Measurements from ENCODE around the gene ETV6.
A peak's percentile ranks its signal among the peaks of the same experiment; 100 is the strongest.

The ETV6 gene

DNA sequence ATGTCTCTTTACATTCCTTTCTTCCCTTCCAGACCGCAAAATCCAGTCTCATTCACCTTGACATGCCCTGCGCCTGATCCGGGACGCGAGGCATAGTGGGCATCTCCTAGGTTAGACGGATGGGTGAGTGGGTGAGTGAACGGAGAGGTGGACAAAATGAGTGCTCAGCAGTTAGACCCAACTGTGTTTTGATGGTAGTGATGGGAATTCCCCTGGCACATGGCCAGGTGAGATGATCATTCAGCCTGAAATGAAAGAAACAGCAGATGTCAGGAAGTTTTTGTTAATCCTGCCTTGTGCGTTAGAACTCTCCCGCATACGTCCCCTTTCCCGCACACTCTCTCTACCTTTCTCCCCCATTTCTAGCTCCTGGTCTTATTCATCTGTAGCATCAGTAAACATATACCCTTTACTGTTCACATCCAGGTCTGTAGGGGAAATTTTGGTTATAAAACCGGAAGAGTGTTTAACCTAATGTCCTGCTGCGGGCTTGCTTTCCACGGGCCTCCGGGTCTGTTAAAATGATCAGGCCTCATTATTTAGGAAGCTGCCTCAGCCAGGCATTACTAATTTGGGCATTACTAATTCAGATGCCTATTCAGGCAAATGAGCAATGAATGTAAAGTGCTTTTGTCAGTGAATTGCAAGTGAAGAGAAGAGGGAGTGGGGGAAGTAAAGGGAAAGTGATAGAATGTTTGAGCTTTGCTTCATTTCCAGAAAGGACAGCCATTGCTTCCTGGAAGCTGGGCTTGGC, 172.8 kb downstream of the ETV6 start:
- Histone ChIP-seq H3K4me3 (ENCODE audit: low read length) (no peak overlapping the region), H3K27me3 (ENCODE audit: control insufficient read depth, insufficient read depth, low read length) (no peaks in the 10 kb centered on the region), H3K36me3 (ENCODE audit: control insufficient read depth, low read depth, low read length) (no peaks in the 10 kb centered on the region), H3K9ac (ENCODE audit: low read length) (no peak overlapping the region), H3K4me1 (ENCODE audit: control insufficient read depth, low read depth, low read length) (peaks cover 35% of the 10 kb centered on the region), H3K9me3 (ENCODE audit: control insufficient read depth, low read depth, low read length) (no peaks in the 10 kb centered on the region), H3K27ac (ENCODE audit: low read length) (no peak overlapping the region)

GRCh38 chr12:11823043-11823442, 173.6 kb downstream of the ETV6 start:
- Histone ChIP-seq H3K36me3 (ENCODE audit: control insufficient read depth, low read depth, low read length) (no peaks in the 10 kb centered on the region), H3K27me3 (ENCODE audit: control insufficient read depth, insufficient read depth, low read length) (no peaks in the 10 kb centered on the region), H3K4me3 (ENCODE audit: low read length) (no peak overlapping the region), H3K4me1 (ENCODE audit: control insufficient read depth, low read depth, low read length) (peaks cover 43% of the 10 kb centered on the region), H3K27ac (ENCODE audit: low read length) (no peak overlapping the region), H3K9ac (ENCODE audit: low read length) (no peak overlapping the region), H3K9me3 (ENCODE audit: control insufficient read depth, low read depth, low read length) (no peaks in the 10 kb centered on the region)

- Histone ChIP-seq H3K27me3 (ENCODE audit: control insufficient read depth, insufficient read depth, low read length) (no peaks in the 10 kb centered on the region), H3K9me3 (ENCODE audit: control insufficient read depth, low read depth, low read length) (no peaks in the 10 kb centered on the region), H3K27ac (ENCODE audit: low read length) (no peak overlapping the region), H3K4me3 (ENCODE audit: low read length) (no peak overlapping the region), H3K9ac (ENCODE audit: low read length) (no peak overlapping the region), H3K4me1 (ENCODE audit: control insufficient read depth, low read depth, low read length) (peaks cover 49% of the 10 kb centered on the region), H3K36me3 (ENCODE audit: control insufficient read depth, low read depth, low read length) (no peaks in the 10 kb centered on the region)
These were observed 174.1 kb downstream of the ETV6 start for GRCh38 chr12:11823593-11823992.

DNA sequence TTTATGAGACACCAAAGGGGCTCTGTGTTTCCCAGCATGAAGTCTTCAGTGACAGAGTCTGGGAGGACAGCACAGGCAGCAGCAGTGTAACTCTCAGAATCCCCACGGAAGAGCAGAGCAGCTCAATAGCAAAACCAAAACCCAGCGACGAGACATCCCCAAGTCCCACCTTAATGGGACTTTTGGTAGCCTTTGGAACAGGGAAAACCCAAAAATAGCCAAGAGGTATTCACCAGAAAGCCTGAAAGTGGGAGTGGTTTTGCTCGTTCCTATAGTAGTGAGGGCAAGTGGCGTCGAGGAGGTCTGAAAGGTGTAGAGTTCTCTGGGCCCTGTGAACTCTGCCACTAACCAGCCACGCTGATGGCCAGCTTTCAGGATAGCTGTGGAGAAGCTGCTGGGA, 174.6 kb downstream of the ETV6 start:
- H3K9ac ChIP-seq (ENCODE audit: low read length): no peak overlapping the region
- H3K9me3 ChIP-seq (ENCODE audit: control insufficient read depth, low read depth, low read length): no peaks in the 10 kb centered on the region
- peaks cover 54% of the 10 kb centered on the region for H3K4me1 ChIP-seq (ENCODE audit: control insufficient read depth, low read depth, low read length)
- H3K4me3 ChIP-seq (ENCODE audit: low read length): no peak overlapping the region
- H3K36me3 ChIP-seq (ENCODE audit: control insufficient read depth, low read depth, low read length): no peaks in the 10 kb centered on the region
- H3K27ac ChIP-seq (ENCODE audit: low read length): no peak overlapping the region
- H3K27me3 ChIP-seq (ENCODE audit: control insufficient read depth, insufficient read depth, low read length): no peaks in the 10 kb centered on the region

DNA sequence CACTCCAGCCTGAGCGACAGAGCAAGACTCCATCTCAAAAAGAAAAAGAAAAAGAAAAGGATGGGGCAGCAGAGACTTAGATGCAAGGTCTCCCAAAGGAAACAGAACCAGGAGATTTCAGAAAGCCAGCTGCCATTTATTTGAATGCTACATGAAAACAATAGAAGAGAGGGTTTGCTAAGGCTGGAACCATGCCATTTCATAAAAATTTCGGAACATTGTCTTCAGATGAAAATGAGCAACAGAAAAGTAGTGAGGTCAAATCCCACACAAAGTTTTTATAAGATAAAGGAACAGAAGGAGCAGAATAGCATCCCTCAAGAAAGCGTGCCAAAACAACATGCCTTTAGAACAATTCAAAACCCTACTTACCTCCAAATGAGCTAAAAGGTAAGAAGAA, 175.3 kb downstream of the ETV6 start:
- Histone ChIP-seq H3K36me3 (ENCODE audit: control insufficient read depth, low read depth, low read length) (no peaks in the 10 kb centered on the region), H3K27ac (ENCODE audit: low read length) (no peak overlapping the region), H3K9me3 (ENCODE audit: control insufficient read depth, low read depth, low read length) (no peaks in the 10 kb centered on the region), H3K9ac (ENCODE audit: low read length) (no peak overlapping the region), H3K27me3 (ENCODE audit: control insufficient read depth, insufficient read depth, low read length) (no peaks in the 10 kb centered on the region), H3K4me3 (ENCODE audit: low read length) (no peak overlapping the region), H3K4me1 (ENCODE audit: control insufficient read depth, low read depth, low read length) (peaks cover 55% of the 10 kb centered on the region)

- H3K27ac ChIP-seq (ENCODE audit: low read length): no peak overlapping the region
- H3K27me3 ChIP-seq (ENCODE audit: control insufficient read depth, insufficient read depth, low read length): no peaks in the 10 kb centered on the region
- H3K36me3 ChIP-seq (ENCODE audit: control insufficient read depth, low read depth, low read length): no peaks in the 10 kb centered on the region
- no peak overlapping the region for H3K4me3 ChIP-seq (ENCODE audit: low read length)
- H3K9ac ChIP-seq (ENCODE audit: low read length): no peak overlapping the region
- no peaks in the 10 kb centered on the region for H3K9me3 ChIP-seq (ENCODE audit: control insufficient read depth, low read depth, low read length)
- peaks cover 55% of the 10 kb centered on the region for H3K4me1 ChIP-seq (ENCODE audit: control insufficient read depth, low read depth, low read length)
These were observed 175.8 kb downstream of the ETV6 start for GRCh38 chr12:11825278-11825677.

- no peaks in the 10 kb centered on the region for H3K27me3 ChIP-seq (ENCODE audit: control insufficient read depth, insufficient read depth, low read length)
- no peaks in the 10 kb centered on the region for H3K9me3 ChIP-seq (ENCODE audit: control insufficient read depth, low read depth, low read length)
- peaks cover 55% of the 10 kb centered on the region for H3K4me1 ChIP-seq (ENCODE audit: control insufficient read depth, low read depth, low read length)
- no peaks in the 10 kb centered on the region for H3K36me3 ChIP-seq (ENCODE audit: control insufficient read depth, low read depth, low read length)
- H3K27ac ChIP-seq (ENCODE audit: low read length): no peak overlapping the region
- H3K9ac ChIP-seq (ENCODE audit: low read length): no peak overlapping the region
- peak overlapping the region; percentile 43 for H3K4me3 ChIP-seq (ENCODE audit: low read length)
These were observed 177.1 kb downstream of the ETV6 start for GRCh38 chr12:11826574-11826973.

- Histone ChIP-seq H3K4me1 (ENCODE audit: control insufficient read depth, low read depth, low read length) (peaks cover 49% of the 10 kb centered on the region), H3K9ac (ENCODE audit: low read length) (peak overlapping the region; percentile 46), H3K9me3 (ENCODE audit: control insufficient read depth, low read depth, low read length) (no peaks in the 10 kb centered on the region), H3K36me3 (ENCODE audit: control insufficient read depth, low read depth, low read length) (no peaks in the 10 kb centered on the region), H3K4me3 (ENCODE audit: low read length) (peak overlapping the region; percentile 43), H3K27me3 (ENCODE audit: control insufficient read depth, insufficient read depth, low read length) (no peaks in the 10 kb centered on the region), H3K27ac (ENCODE audit: low read length) (peak overlapping the region; percentile 73)
These were observed 177.9 kb downstream of the ETV6 start for GRCh38 chr12:11827091-11828061.

DNA sequence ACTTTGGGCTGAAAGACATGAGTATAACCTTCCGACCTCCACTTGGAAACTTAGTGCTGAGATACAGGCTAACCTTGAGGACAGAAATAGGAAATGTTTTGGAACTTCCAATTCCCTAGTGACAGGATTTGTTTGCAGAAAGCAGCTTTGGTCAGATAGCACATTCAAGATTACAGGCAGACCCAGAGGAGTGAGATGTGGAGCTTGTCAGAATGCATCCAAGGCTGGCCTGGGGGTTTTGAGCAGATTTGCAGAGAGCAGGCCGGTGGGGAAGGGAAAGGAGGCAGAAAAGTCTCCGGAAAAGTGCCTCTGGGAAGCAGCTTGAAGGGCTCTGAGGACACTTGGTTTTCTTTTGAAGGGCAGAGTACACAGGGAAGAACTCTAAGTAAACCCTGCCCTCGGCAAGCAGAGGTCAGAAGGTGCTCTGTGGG, 180.3 kb downstream of the ETV6 start:
- Histone ChIP-seq H3K4me1 (ENCODE audit: control insufficient read depth, low read depth, low read length) (peaks cover 42% of the 10 kb centered on the region), H3K9me3 (ENCODE audit: control insufficient read depth, low read depth, low read length) (no peaks in the 10 kb centered on the region), H3K27me3 (ENCODE audit: control insufficient read depth, insufficient read depth, low read length) (no peaks in the 10 kb centered on the region), H3K9ac (ENCODE audit: low read length) (no peak overlapping the region), H3K4me3 (ENCODE audit: low read length) (no peak overlapping the region), H3K27ac (ENCODE audit: low read length) (no peak overlapping the region), H3K36me3 (ENCODE audit: control insufficient read depth, low read depth, low read length) (no peaks in the 10 kb centered on the region)

DNA sequence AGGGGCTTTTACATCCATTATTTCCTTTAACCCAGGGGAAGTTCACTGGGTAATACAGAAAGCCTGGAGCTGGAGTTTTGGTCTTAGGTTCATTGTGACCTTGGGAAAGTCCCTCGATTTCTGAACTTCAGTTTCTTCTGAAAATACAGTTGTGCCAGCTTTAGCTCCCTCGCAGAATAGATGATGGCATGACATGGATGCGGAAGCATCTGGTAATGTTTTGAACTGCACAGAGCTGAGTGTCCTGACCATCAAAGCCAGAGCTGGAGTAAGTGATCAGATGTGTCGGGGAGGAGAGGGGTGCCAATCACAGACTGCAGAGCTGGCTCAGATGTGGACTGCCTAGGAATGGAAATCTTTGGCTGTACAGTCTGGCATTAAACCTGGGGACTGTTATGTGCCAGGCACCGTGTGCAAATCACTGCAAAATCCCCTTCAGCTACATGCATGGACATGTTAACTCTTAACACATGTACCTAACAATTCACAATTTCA, 180.9 kb downstream of the ETV6 start:
- Histone ChIP-seq H3K9ac (ENCODE audit: low read length) (no peak overlapping the region), H3K36me3 (ENCODE audit: control insufficient read depth, low read depth, low read length) (no peaks in the 10 kb centered on the region), H3K27ac (ENCODE audit: low read length) (no peak overlapping the region), H3K9me3 (ENCODE audit: control insufficient read depth, low read depth, low read length) (no peaks in the 10 kb centered on the region), H3K27me3 (ENCODE audit: control insufficient read depth, insufficient read depth, low read length) (no peaks in the 10 kb centered on the region), H3K4me1 (ENCODE audit: control insufficient read depth, low read depth, low read length) (peaks cover 37% of the 10 kb centered on the region), H3K4me3 (ENCODE audit: low read length) (no peak overlapping the region)

- Histone ChIP-seq H3K27ac (ENCODE audit: low read length) (no peak overlapping the region), H3K27me3 (ENCODE audit: control insufficient read depth, insufficient read depth, low read length) (no peaks in the 10 kb centered on the region), H3K4me1 (ENCODE audit: control insufficient read depth, low read depth, low read length) (peaks cover 24% of the 10 kb centered on the region), H3K4me3 (ENCODE audit: low read length) (no peak overlapping the region), H3K9me3 (ENCODE audit: control insufficient read depth, low read depth, low read length) (no peaks in the 10 kb centered on the region), H3K9ac (ENCODE audit: low read length) (no peak overlapping the region), H3K36me3 (ENCODE audit: control insufficient read depth, low read depth, low read length) (no peaks in the 10 kb centered on the region)
These were observed 182.6 kb downstream of the ETV6 start for GRCh38 chr12:11832093-11832492.
